HepG2 (cell line): ENCODE data around the gene UBE3B.

Experiments
- CTCF ChIP-seq: sonication (generic); formaldehyde crosslinking; IDR thresholded peaks from 2 replicates; pipeline ENCODE4 v1.5.0; 2020; ENCODE audit warnings: mild to moderate bottlenecking, missing genetic modification reagents, moderate library complexity
- ELK4 ChIP-seq: sonication (generic); formaldehyde crosslinking; IDR thresholded peaks from 2 replicates; pipeline ENCODE4 v1.9.0; 2021; ENCODE audit warnings: missing genetic modification reagents, borderline replicate concordance
- FOXM1 ChIP-seq: sonication (generic); formaldehyde crosslinking; IDR thresholded peaks from 2 replicates; pipeline ENCODE4 v1.5.0; 2020; ENCODE audit warnings: missing genetic modification reagents
- HNRNPUL1 ChIP-seq: fragments of 200-400 bp; formaldehyde crosslinking; IDR thresholded peaks from 2 replicates; pipeline ENCODE4 v1.6.1; 2017; ENCODE audit warnings: low read depth, mild to moderate bottlenecking, low read length, moderate library complexity
- MBD4 ChIP-seq: IDR thresholded peaks from 2 replicates; pipeline ENCODE4 v1.6.1; 2012; ENCODE audit warnings: low read length, inconsistent platforms, borderline replicate concordance
- MLLT10 ChIP-seq: sonication (generic); formaldehyde crosslinking; IDR thresholded peaks from 2 replicates; pipeline ENCODE4 v1.4.0; 2020; ENCODE audit warnings: missing genetic modification reagents
- MXI1 ChIP-seq: IDR thresholded peaks from 3 replicates; pipeline ENCODE4 v1.6.1; 2012; ENCODE audit warnings: low read depth, low read length, inconsistent platforms, borderline replicate concordance
- PCBP2 ChIP-seq: fragments of 200-400 bp; formaldehyde crosslinking; optimal IDR thresholded peaks from 2 replicates; pipeline ENCODE3; 2018; ENCODE audit warnings: low read length, low read depth; ENCODE audit not compliant: poor library complexity, severe bottlenecking
- SAP130 ChIP-seq: IDR thresholded peaks from 2 replicates; pipeline ENCODE4 v1.6.1; 2016; ENCODE audit warnings: low read depth
- ZBED4 ChIP-seq: sonication (generic); formaldehyde crosslinking; IDR thresholded peaks from 2 replicates; pipeline ENCODE4 v1.4.0; 2020; ENCODE audit warnings: missing genetic modification reagents, borderline replicate concordance
- ZBTB8A ChIP-seq: sonication (generic); formaldehyde crosslinking; IDR thresholded peaks from 2 replicates; pipeline ENCODE4 v1.4.0; 2020; ENCODE audit warnings: mild to moderate bottlenecking, low read depth, missing genetic modification reagents, borderline replicate concordance

- TF ChIP-seq ZBTB8A (CRISPR knock-in tag) (no peak), ZBED4 (CRISPR knock-in tag) (no peak), MXI1 (no peak), PCBP2 (no peak), MBD4 (no peak), CTCF (CRISPR knock-in tag) (no peak), HNRNPUL1 (no peak), ELK4 (CRISPR knock-in tag) (no peak), MLLT10 (CRISPR knock-in tag) (no peak), SAP130 (no peak), FOXM1 (CRISPR knock-in tag) (no peak)
These were observed 638 bp upstream of the UBE3B start for GRCh38 chr12:109476807-109477184.
